HL-60/S4 (cell line): ENCODE data around the gene KDSR.

Experiments used
- in situ Hi-C: fragments of 300-500 bp; cut with MboI; formaldehyde crosslinking; loops from 2 replicates; pipeline ENCODE4 v1.14.3; 2022; ENCODE audit warnings: low sequenced_read_pairs

Gene KDSR

GRCh38 chr18:63367053-63367953, at the start of gene KDSR:
KDSR (minus strand) TSS chr18:63367206; CDS start chr18:63367118, 88 bp downstream.
- in situ Hi-C loops: no loop called here

- in situ Hi-C loops: no loop called here
Observed at GRCh38 chr18:63412953-63413352, 45.9 kb upstream of the KDSR start.

- in situ Hi-C loops: no loop called here
Observed at GRCh38 chr18:63410792-63411191, 43.8 kb upstream of the KDSR start.

- in situ Hi-C loops: no loop called here
Observed at GRCh38 chr18:63409301-63409700, 42.3 kb upstream of the KDSR start.

- in situ Hi-C loops: no loop called here
Observed at GRCh38 chr18:63407734-63408133, 40.7 kb upstream of the KDSR start.

GRCh38 chr18:63405986-63406385, 39.0 kb upstream of the KDSR start:
- in situ Hi-C loops: no loop called here

GRCh38 chr18:63402246-63403162, 35.5 kb upstream of the KDSR start:
- in situ Hi-C loops: no loop called here

GRCh38 chr18:63399300-63399699, 32.3 kb upstream of the KDSR start:
- in situ Hi-C loops: no loop called here

- in situ Hi-C loops: no loop called here
Observed at GRCh38 chr18:63397349-63397748, 30.3 kb upstream of the KDSR start.

GRCh38 chr18:63395503-63395902, 28.5 kb upstream of the KDSR start:
- in situ Hi-C loops: no loop called here

GRCh38 chr18:63394954-63395353, 27.9 kb upstream of the KDSR start:
- in situ Hi-C loops: no loop called here

- in situ Hi-C loops: no loop called here
Observed at GRCh38 chr18:63387861-63388260, 20.9 kb upstream of the KDSR start.

- in situ Hi-C loops: no loop called here
Observed at GRCh38 chr18:63382843-63383242, 15.8 kb upstream of the KDSR start.

- in situ Hi-C loops: no loop called here
Observed at GRCh38 chr18:63379639-63379962, 12.6 kb upstream of the KDSR start.

- in situ Hi-C loops: no loop called here
Observed at GRCh38 chr18:63378919-63379638, 12.1 kb upstream of the KDSR start.

GRCh38 chr18:63377275-63377980, 10.4 kb upstream of the KDSR start:
- in situ Hi-C loops: no loop called here

GRCh38 chr18:63376538-63376937, 9.5 kb upstream of the KDSR start:
- in situ Hi-C loops: no loop called here

- in situ Hi-C loops: no loop called here
Observed at GRCh38 chr18:63374540-63374939, 7.5 kb upstream of the KDSR start.

- in situ Hi-C loops: no loop called here
Observed at GRCh38 chr18:63373161-63373560, 6.2 kb upstream of the KDSR start.

GRCh38 chr18:63368611-63369010, 1.6 kb upstream of the KDSR start:
- in situ Hi-C loops: no loop called here
